AG09309 (cell line): Measurements from ENCODE around the gene PARVG.

ENCODE experiments used
- DNase-seq: peaks from one replicate; pipeline ENCODE4 v3.0.0-alpha.2; 2010; ENCODE audit warnings: low read depth
- H3K4me3 ChIP-seq: 2 replicates; pipeline ENCODE4 v1.5.1; 2011; ENCODE audit warnings: mild to moderate bottlenecking, low read depth, low read length, moderate library complexity; ENCODE audit not compliant: control insufficient read depth
- TF ChIP-seq, protein P1 (sequence below): IDR thresholded peaks from 2 replicates; pipeline ENCODE4 v1.5.1; 2011; ENCODE audit warnings: mild to moderate bottlenecking, low read depth, low read length, inconsistent platforms; ENCODE audit not compliant: insufficient read depth, control insufficient read depth; ENCODE audit errors: missing control alignments

PARVG gene

DNA sequence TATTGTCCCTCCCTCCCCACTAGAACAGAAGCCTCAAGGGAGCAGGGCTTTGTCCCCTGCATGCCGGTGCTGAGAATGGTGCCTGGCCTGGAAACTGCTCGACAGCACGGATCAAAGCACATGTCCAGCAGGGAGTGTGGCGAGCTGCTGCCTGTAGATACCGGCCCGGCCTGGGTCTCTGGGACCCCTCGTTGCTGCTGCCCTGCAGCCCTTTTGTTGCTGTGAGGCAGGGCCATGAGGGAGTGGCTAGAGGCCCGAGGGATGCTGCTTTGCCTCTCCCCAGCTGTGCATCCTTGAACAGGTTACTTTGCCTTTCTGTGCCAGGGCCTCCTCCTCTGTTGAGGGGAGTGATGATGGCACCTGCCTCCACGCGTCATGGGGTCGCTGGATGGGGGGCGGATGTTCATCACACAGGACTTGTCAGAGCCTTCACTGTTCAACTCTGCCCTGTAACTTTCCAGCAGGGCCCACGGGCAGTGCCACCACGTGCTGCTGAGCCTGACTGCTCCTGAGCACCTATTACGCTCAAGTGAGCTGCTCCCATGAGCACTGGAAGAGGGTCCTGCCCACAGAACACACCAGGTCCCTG is 15.3 kb upstream of the PARVG start:
- TF ChIP-seq, protein P1, sequence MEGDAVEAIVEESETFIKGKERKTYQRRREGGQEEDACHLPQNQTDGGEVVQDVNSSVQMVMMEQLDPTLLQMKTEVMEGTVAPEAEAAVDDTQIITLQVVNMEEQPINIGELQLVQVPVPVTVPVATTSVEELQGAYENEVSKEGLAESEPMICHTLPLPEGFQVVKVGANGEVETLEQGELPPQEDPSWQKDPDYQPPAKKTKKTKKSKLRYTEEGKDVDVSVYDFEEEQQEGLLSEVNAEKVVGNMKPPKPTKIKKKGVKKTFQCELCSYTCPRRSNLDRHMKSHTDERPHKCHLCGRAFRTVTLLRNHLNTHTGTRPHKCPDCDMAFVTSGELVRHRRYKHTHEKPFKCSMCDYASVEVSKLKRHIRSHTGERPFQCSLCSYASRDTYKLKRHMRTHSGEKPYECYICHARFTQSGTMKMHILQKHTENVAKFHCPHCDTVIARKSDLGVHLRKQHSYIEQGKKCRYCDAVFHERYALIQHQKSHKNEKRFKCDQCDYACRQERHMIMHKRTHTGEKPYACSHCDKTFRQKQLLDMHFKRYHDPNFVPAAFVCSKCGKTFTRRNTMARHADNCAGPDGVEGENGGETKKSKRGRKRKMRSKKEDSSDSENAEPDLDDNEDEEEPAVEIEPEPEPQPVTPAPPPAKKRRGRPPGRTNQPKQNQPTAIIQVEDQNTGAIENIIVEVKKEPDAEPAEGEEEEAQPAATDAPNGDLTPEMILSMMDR, result no peak
- no peak overlapping the region for H3K4me3 ChIP-seq
- DNase-seq, result no peak

DNA sequence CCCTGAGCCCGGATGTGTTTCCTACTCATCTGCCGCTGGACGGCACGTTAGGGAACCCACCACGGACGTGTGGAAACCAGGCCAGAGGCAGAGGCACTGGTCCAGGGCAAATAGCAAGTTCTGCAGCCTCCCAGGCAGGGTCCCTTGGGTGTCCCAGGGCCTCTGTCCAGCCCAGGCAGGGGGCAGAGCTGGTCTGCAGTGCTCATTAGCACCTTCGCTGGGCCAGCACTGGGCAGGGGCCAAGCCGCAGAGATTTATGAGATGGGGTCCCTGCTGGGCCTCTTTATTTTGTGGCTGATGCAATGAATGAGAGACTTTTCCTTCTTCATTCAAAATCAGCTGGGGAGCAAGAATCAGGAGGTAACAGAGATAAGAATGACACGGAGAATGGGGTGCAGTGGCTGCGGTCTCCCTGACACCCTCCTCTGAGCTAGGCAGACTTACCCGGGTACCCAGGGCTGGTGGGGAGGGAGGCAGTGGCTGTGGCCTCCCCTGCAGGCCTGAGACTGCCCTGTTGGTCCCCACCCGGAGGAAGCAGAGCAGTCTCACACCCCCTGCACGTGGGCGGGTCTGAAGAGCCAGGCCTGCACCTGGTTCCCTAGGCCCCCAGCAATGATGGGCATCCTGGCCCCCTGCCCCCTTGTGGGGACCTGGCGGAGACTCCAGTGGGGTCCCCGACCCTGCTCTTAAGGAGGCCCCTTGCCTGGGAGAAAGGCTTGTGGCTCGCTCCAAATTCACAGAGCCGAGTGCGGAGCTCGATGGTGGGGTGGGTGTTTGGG is 14.0 kb upstream of the PARVG start:
- TF ChIP-seq, protein P1, result no peak
- DNase-seq, result no peak
- no peak overlapping the region for H3K4me3 ChIP-seq

DNA sequence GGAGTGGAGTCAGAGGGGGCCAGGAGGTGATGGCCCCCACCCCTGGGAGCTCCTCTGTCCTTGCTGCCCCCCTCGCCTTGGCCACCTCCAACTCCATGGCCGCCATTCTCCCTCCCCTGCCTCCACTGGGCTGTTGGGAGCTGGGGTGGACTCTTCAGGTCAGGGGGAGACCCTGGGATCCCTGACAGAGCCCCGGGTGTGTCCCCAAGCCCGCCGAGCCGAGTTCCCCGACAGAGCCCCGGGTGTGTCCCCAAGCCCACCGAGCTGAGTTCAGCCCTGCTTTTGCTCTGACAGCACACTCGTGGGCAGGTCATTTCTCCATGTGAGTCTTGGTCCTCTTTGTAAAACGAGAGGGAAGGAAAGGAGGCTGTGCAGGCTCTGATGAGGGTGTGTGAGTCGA is 13.2 kb upstream of the PARVG start:
- no peak for DNase-seq
- TF ChIP-seq, protein P1, result no peak
- no peak overlapping the region for H3K4me3 ChIP-seq

DNA sequence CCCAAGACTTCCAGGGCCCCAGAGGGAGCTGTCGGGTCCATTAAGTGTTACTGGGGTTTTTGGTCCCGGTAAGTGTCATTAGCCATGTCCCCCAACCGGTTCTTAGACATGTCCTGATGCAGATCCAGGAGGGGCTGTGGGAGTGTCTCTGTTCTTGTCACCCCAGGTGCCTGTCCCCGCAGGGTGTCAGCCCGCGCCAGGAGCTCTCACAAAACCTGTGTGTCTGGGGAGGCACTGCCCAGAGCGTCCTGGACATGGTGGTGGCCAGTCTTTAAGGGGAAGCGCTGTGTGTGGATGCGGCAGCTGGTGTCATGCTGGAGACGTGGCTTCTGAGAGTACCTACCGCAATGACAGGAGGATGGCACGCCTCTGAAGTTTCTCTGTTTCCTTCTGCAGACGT is 12.5 kb upstream of the PARVG start:
- DNase-seq, result no peak
- H3K4me3 ChIP-seq, result no peak overlapping the region
- TF ChIP-seq, protein P1, result no peak

DNA sequence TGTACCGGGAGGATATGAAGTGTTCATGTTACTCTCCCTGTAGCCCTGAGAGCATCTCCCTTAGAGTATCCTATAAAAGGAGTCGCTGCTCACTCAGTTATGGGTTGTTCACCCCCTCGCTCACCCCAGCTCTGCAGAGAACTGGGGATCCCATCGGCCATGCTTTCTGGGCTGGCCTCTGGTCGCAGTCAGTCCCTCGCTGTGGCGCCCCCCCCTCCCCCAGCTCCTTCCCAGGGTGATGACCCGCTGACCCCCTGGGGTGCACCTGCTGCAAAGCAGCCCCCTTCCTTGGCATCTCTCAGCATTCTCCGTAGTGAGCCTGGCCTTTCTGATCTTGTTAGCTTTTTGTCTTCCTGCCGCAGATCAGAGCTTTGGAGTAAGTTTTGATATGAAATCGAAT is 10.3 kb upstream of the PARVG start:
- DNase-seq, result no peak
- TF ChIP-seq, protein P1, result no peak
- no peak overlapping the region for H3K4me3 ChIP-seq

DNA sequence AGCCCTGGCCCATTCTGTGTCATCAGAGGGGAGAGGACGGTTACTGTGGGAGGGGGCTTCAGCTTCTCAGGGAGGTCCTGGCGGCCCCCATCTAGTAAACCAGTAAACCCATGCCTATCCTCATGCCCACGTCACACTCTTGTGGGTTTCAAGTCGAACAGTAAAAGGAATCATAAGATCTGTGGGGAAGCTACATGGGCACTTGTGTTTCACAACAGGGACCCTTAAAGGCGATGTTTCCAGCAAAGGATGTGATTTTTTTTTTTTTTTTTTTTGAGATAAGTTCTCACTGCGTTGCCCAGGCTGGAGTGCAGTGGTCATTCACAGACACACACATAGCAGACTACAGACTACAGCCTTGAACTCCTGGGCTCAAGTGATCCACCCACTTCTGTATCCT is 9.2 kb upstream of the PARVG start:
- TF ChIP-seq, protein P1, result no peak
- H3K4me3 ChIP-seq, result no peak overlapping the region
- DNase-seq, result no peak
